ENCODE measurements around the gene TYW1.
"Not testable (repeated sequence)": the region's sequence is repeated elsewhere in the genome, so short reads cannot be mapped to it uniquely, and the experiment has no call there.

- not testable (repeated sequence) for TF ChIP-seq ZNF433 (tag by site-specific recombination; IDR thresholded peaks at IDR 0.05; ENCODE audit: low read depth); YY1 (tag by site-specific recombination; IDR thresholded peaks at IDR 0.05); HOXA7 (CRISPR knock-in tag; IDR thresholded peaks at IDR 0.05; ENCODE audit: borderline replicate concordance); ZNF629 (tag by site-specific recombination; IDR thresholded peaks at IDR 0.05)
Observed at GRCh38 chr7:67082880-67083279, 86.2 kb downstream of the TYW1 start.

Data from HEK293 (cell line).